GDM1 (cell line): Measurements from ENCODE around the gene GNAL.
"Not testable (repeated sequence)": the region's sequence is repeated elsewhere in the genome, so short reads cannot be mapped to it uniquely, and the experiment has no call there.

Experiments used
- DNase-seq: peaks from one replicate; lab custom pipeline; 2025; lab: John Stamatoyannopoulos, UW

GNAL gene

GRCh38 chr18:11688972-11689668, at the start of gene GNAL:
Gene GNAL, plus strand, starts transcription at chr18:11689264. Its CDS starts 300 bp downstream, at chr18:11689564.
- peak; percentile 27 for DNase-seq

DNA sequence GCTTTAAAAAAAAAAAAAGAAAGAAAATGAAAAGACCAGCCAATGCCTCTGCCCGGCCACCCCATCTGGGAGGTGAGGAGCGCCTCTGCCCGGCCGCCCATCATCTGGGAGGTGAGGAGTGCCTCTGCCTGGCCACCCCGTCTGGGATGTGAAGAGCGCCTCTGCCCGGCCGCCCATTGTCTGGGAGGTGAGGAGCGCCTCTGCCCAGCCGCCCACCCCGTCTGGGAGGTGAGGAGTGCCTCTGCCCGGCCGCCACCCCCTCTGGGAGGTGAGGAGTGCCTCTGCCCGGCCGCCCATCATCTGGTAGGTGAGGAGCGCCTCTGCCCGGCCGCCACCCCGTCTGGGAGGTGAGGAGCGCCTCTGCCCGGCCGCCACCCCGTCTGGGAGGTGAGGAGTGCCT, 41.8 kb upstream of the GNAL start:
- not testable (repeated sequence) for DNase-seq

DNA sequence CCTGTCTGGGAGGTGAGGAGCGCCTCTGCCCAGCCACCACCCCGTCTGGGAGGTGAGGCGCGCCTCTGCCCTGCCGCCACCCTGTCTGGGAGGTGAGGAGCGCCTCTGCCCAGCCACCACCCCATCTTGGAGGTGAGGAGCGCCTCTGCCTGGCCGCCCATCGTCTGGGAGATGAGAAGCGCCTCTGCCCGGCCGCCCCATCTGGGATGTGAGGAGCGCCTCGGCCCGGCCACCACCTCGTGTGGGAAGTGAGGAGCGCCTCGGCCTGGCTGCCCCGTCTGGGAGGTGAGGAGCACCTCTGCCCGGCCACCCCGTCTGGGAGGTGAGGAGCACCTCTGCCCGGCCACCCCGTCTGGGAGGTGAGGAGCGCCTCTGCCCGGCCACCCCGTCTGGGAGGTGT, 41.3 kb upstream of the GNAL start:
- not testable (repeated sequence) for DNase-seq

GRCh38 chr18:11649839-11650238, 39.2 kb upstream of the GNAL start:
- no peak for DNase-seq

GRCh38 chr18:11651899-11652298, 37.2 kb upstream of the GNAL start:
- DNase-seq, result no peak

- no peak for DNase-seq
Observed at GRCh38 chr18:11653521-11653920, 35.5 kb upstream of the GNAL start.

DNA sequence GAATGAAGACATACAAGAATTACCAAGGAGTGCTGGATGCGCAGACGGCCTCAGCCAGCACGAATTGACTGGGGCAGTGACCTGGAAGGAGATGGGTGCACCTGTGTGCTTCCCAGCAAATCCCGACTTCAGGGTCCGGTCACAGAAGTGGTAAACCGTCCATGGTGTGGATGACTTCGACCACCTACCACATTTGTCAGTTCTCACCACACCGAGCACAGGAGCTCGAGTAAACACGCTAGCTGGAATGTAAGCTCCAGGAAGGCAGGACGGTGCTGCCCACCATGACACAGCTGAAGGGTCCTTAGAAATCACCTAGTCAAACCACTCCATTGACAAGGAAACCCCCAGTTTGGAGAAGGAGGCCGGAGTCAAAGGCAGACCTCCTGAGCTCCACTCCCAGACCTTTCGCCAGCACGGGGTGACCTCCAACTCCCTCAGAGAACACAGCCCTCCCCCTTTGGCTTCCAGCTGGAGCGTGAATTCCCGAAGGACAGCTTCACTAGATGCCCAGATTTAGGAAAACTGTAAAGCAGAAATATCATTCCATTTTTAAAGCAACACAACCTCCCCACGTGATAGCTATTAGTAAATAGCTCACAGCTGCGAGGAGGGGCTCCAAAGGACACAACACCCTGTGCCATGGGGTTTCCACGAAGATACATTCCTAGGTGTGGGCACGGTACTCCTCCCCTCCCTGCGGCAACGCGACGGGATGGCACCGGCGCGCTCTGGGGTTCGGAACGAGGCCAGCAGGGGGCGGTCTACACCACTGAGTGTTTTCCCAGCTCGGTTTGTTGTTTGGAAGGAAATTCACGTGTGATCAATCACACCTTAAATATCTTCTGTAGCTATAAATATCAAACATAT, 34.1 kb upstream of the GNAL start:
- DNase-seq, result no peak

GRCh38 chr18:11655606-11655932, 33.5 kb upstream of the GNAL start:
- DNase-seq, result no peak

DNA sequence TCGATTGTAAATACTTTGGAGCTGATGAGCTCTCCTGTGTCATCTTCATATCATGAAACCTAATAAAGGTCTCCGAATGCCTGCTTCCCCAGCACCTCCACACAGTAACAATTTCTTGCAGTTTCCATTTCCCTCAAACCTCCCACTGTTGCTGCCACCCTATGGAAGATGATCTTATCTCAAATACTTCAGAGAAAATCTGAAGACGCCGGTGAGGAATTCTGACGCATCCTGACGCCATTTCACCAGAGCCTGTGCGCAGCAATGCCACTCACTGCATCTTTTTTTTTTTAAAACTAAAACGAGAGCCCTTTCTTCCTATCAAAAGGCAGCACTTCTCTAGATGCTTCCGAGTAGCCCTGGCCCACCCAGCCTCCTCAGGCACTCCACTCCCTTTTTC, 31.9 kb upstream of the GNAL start:
- DNase-seq, result no peak

GRCh38 chr18:11657554-11657953, 31.5 kb upstream of the GNAL start:
- no peak for DNase-seq

DNA sequence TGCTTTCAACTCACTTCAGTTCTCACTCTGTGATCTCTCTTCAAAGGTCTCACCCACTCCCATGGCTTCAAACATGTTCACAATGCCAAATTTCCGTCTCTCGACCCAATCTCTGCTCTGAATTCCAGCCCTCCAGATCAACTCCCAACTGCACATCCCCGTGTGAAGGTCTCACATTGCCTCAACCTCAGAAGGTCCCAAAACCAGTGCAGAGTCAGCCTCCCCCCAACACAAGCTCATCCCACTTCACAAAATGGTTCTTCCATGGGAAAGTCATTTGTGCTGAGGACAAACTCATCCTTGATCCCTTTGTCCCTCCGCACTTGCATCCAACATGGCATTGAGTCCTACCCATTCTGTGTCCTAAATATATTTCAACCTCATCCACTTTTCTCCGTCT, 31.0 kb upstream of the GNAL start:
- no peak for DNase-seq

DNA sequence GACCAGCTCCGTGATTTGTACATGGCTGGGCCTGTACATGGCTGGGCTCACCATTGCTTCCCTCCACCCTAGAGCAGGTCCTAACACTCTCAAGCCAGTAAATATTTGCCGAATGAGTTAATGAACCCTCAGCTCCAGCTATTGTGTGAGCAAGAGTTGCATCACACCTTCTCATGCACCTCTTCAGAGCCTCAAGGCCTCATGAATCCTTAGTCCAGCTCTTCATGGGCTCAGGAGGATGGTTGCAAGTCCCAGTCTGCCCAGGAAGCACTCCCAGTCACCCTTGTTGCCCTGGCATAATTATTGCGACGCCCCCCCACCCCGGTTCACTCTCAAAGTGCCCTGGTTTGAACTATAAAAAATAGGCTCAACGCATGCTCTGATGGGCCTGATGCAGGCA, 30.1 kb upstream of the GNAL start:
- no peak for DNase-seq

DNA sequence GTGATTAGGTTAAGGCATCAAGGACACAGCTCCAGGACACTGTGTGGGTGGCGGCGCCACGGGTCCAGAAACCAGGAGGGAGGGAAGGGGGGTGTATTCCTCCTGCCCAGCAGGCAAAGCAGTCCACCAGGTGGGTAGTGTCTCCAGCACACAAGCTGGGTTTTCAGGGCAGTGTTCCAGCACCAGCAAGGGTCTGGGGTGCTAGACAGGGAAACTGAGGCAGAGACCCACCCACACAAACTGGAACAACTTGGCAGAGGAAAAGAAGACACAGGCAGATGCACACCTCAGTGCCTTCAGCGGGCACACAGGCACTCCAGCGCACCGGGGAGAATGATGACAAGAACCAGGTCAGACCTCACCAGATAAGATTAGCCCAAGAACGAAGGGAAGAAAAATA, 28.4 kb upstream of the GNAL start:
- no peak for DNase-seq

- DNase-seq, result no peak
Observed at GRCh38 chr18:11661430-11661829, 27.6 kb upstream of the GNAL start.

- no peak for DNase-seq
Observed at GRCh38 chr18:11663439-11664029, 25.5 kb upstream of the GNAL start.

GRCh38 chr18:11664286-11664685, 24.8 kb upstream of the GNAL start:
- no peak for DNase-seq

DNA sequence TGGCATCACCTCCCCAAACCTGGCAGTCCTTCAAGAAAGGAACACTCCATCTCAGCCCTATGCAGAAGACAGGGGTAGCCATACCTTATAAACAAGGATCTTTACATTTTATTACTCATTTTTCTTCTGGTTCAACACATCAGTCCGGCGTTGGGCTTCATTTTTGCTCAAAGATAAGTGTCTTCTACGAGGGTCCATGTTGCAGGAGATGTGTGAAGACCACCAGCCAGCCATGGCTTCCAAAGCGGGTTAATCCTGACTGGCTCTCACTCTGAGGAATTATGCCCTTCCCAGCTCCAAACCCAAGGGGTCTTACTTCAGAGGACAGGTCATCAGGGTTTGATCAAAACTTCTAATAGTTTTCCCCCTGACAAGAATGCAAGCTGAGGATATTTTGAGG, 23.9 kb upstream of the GNAL start:
- DNase-seq, result no peak

DNA sequence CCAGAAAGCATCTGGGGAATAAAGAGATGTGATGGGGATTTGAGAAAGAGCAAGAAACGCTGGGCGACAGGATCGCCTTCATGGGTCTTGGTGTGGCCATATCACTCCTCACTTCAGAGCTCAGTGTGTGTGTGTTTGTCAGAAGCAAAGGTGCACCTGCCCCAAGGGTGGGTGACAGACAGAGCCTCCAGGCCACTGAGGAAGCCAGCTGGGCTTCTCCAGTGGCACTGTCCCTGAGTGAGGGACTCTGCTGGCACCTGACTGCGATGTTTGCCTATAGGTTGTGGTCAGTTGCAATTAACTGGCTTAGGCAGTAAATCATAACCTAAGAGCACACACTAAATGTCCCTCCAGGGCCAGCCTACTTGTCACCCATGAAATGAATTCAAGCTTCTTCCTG, 23.5 kb upstream of the GNAL start:
- DNase-seq, result no peak

DNA sequence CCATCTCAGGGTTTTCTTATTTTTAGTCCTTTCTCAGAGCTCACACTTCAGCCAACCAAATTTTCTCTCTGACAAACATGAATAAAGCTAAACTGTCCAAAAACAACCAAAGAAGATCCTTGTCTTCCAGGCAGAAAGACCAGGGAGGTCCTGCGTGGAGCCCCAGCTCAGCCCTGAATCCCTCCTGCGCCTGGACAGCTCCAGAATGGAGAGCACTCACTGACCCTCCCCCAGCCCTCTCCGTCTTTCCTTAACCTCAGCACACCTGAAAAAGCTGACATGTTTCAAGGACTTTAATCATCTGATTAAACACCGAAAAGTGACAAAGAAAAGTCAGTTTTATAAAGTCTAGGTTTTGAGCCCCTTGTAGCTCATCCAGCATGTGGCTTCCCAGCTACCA, 22.9 kb upstream of the GNAL start:
- DNase-seq, result no peak

DNA sequence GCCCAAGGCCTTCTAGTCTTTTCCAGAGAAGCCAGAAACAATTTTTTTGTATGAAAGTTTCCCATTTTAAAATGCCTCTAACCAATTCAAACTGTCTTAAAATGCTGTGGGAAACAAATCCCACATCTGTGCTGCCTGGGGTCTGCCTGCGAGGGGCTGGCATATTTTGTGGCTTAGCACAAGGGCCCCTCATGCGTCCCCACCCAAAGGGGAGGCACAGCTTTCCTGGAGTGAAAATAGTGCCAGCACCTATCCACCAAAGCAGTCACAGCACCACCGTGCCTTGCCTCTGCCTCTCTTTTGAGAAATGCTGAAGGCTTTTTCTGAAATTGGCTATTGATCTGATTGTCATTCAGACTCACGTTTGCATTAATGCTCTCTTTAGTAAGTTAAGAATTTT, 22.2 kb upstream of the GNAL start:
- DNase-seq, result no peak

DNA sequence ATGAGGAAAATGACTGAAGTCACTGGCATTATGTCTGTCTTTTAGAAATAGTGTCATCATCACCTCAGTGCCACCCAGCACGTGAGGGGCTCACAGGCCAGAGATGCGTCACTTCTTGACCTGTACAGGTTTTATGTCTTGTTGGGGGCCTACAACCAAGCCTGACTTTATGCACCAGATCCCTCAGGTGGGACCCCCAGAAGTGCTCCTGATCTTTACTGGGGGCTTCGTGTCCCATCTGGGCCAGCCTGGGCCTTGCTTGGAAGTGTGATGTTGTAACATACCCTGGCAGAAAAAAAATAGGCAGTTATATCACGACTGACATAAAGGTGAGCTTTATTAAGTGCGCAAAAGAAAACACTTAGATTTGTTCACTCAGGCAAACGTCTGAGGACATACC, 21.5 kb upstream of the GNAL start:
- DNase-seq, result no peak

DNA sequence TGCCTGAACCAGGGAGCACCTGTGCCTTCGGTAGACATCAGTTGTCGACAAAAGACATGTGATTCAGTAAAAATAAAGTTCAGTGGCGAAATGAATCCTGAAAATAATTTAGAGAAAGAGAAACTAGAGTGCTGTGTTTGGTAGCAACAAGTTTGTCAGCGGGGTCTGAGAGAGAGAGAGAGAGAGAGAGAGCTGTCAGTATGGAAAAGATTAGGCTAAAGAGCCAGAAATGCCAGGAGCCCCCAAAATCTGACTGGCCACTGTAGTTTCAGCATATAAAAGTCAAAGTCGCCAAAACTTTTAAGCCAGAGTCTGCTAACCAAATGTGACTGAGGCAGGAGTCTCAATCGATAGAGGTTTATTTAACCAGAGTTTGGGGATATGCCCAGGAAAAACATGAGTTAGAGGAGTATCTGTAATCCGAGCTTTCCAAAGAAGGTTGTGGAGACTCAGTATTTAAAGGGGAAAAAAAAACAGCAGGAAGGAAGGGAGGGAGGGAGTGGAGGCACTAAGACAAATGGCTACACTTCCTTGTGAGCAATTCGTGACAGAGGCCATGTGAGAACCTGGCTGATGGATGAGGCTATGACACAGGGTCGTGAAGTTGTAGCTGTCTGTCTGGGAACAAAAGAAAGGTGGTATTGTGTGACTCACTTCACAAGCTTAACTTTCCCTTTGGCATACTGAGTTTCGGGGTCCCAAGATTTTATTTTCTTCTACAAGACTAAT, 20.5 kb upstream of the GNAL start:
- no peak for DNase-seq
